ENCODE results near the gene NQO2.
"Not testable (repeated sequence)": the region's sequence is repeated elsewhere in the genome, so short reads cannot be mapped to it uniquely, and the experiment has no call there.

DNA sequence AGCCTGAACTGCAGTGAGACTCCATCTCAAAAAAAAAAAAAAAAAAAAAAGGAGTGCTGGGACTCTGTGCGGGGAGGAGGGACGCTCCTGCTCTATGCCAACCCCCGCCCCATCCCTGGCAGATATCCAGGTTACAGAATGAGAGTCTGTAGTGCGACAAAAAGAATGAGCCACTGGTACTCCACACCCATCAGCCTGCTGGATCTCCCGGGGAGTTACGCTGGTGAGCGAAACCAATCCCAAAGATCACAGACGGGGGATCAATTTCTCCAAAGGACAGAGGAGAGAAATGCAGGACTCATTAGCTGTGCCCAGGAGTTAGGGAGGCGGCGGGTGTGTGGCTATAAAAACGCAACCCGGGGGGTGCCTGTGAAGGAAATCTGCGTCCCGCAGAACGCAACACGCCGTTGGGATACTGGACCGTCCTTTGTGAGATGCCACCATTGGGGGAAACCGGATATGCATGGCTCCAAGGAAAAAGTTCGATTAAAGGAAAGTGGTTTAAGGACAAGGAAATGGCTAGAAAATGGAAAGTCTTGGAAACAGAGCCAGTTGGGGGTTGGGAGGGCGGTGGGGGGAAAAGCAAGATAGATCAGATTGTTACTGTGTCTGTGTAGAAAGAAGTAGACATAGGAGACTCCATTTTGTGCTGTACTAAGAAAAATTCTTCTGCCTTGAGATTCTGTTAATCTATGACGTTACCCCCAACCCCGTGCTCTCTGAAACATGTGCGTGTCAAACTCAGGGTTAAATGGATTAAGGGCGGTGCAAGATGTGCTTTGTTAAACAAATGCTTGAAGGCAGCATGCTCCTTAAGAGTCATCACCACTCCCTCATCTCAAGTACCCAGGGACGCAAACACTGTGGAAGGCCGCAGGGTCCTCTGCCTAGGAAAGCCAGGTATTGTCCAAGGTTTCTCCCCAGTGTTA is 54.8 kb downstream of the NQO2 start:
- TF ChIP-seq, protein P1, sequence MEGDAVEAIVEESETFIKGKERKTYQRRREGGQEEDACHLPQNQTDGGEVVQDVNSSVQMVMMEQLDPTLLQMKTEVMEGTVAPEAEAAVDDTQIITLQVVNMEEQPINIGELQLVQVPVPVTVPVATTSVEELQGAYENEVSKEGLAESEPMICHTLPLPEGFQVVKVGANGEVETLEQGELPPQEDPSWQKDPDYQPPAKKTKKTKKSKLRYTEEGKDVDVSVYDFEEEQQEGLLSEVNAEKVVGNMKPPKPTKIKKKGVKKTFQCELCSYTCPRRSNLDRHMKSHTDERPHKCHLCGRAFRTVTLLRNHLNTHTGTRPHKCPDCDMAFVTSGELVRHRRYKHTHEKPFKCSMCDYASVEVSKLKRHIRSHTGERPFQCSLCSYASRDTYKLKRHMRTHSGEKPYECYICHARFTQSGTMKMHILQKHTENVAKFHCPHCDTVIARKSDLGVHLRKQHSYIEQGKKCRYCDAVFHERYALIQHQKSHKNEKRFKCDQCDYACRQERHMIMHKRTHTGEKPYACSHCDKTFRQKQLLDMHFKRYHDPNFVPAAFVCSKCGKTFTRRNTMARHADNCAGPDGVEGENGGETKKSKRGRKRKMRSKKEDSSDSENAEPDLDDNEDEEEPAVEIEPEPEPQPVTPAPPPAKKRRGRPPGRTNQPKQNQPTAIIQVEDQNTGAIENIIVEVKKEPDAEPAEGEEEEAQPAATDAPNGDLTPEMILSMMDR (IDR thresholded peaks at IDR 0.05; ENCODE audit: low read length), result not testable (repeated sequence)
- TF ChIP-seq EZH2 (IDR thresholded peaks at IDR 0.05; ENCODE audit: borderline replicate concordance, low read length), result not testable (repeated sequence)
